Measurements from ENCODE around the gene CYSLTR2. TPM values are rescaled to one million over a fixed set of nuclear protein-coding genes. Genes with fewer than 3 reads are reported as not detected.

The CYSLTR2 gene
- polyA plus RNA-seq, 1 donor from 2014 or later = 0.19 TPM

- no peaks in the 10 kb centered on the region for H3K79me2 ChIP-seq (replicated peaks; ENCODE audit: insufficient read depth, low read length)
- no peaks in the 10 kb centered on the region for H3K9me2 ChIP-seq (ENCODE audit: insufficient read depth, low read length)
- H3F3A ChIP-seq (ENCODE audit: insufficient read depth, low read length, poor library complexity, severe bottlenecking) = no peaks in the 10 kb centered on the region
- H4K20me1 ChIP-seq (ENCODE audit: insufficient read depth) = no peaks in the 10 kb centered on the region
- no peak overlapping the region for H3K27ac ChIP-seq (ENCODE audit: low read length)
- H3K4me2 ChIP-seq (ENCODE audit: low read length) = no peak overlapping the region
- H2AFZ ChIP-seq (ENCODE audit: low read depth, low read length) = no peak overlapping the region
- H3K4me3 ChIP-seq (ENCODE audit: low read length) = no peak overlapping the region
- TF ChIP-seq RAD21 (conservative IDR thresholded peaks at IDR 0.05) (no peak), MXI1 (conservative IDR thresholded peaks at IDR 0.05; ENCODE audit: poor library complexity, severe bottlenecking) (no peak), EZH2 (IDR thresholded peaks at IDR 0.05; ENCODE audit: borderline replicate concordance, insufficient read depth, low read length, poor library complexity, severe bottlenecking) (no peak), EP300 (conservative IDR thresholded peaks at IDR 0.05; ENCODE audit: poor library complexity, severe bottlenecking) (no peak), REST (IDR thresholded peaks at IDR 0.05; ENCODE audit: borderline replicate concordance) (no peak), TAF1 (IDR thresholded peaks at IDR 0.05; ENCODE audit: low read depth) (no peak), SMC3 (conservative IDR thresholded peaks at IDR 0.05; ENCODE audit: poor library complexity) (no peak), CTCF (IDR thresholded peaks at IDR 0.05; ENCODE audit: poor library complexity, severe bottlenecking) (no peak), POLR2AphosphoS5 (IDR thresholded peaks at IDR 0.05) (no peak)
- H3K27me3 ChIP-seq (ENCODE audit: insufficient read depth, low read depth, low read length) = no peaks in the 10 kb centered on the region
- H3K9me3 ChIP-seq (ENCODE audit: low read length) = no peaks in the 10 kb centered on the region
- no peak overlapping the region for H3K9ac ChIP-seq (ENCODE audit: low read length)
- no peaks in the 10 kb centered on the region for H3K36me3 ChIP-seq (ENCODE audit: insufficient read depth, low read length)
Observed at GRCh38 chr13:48723168-48723567, 69.4 kb downstream of the CYSLTR2 start.

GRCh38 chr13:48725271-48725670 lies 71.5 kb downstream of the CYSLTR2 start:
- Histone ChIP-seq H3K79me2 (replicated peaks; ENCODE audit: insufficient read depth, low read length) (no peaks in the 10 kb centered on the region), H3K27ac (ENCODE audit: low read length) (no peak overlapping the region), H3K9me2 (ENCODE audit: insufficient read depth, low read length) (no peaks in the 10 kb centered on the region), H3K4me2 (ENCODE audit: low read length) (no peak overlapping the region), H2AFZ (ENCODE audit: low read depth, low read length) (no peak overlapping the region), H3K4me3 (ENCODE audit: low read length) (no peak overlapping the region), H4K20me1 (ENCODE audit: insufficient read depth) (no peaks in the 10 kb centered on the region), H3K9me3 (ENCODE audit: low read length) (no peaks in the 10 kb centered on the region), H3K27me3 (ENCODE audit: insufficient read depth, low read depth, low read length) (no peaks in the 10 kb centered on the region), H3K36me3 (ENCODE audit: insufficient read depth, low read length) (no peaks in the 10 kb centered on the region), H3F3A (ENCODE audit: insufficient read depth, low read length, poor library complexity, severe bottlenecking) (no peaks in the 10 kb centered on the region), H3K9ac (ENCODE audit: low read length) (no peak overlapping the region)
- TF ChIP-seq REST (IDR thresholded peaks at IDR 0.05; ENCODE audit: borderline replicate concordance) = no peak
- no peak for TF ChIP-seq SMC3 (conservative IDR thresholded peaks at IDR 0.05; ENCODE audit: poor library complexity)
- TF ChIP-seq EZH2 (IDR thresholded peaks at IDR 0.05; ENCODE audit: borderline replicate concordance, insufficient read depth, low read length, poor library complexity, severe bottlenecking) = no peak
- no peak for TF ChIP-seq MXI1 (conservative IDR thresholded peaks at IDR 0.05; ENCODE audit: poor library complexity, severe bottlenecking)
- TF ChIP-seq RAD21 (conservative IDR thresholded peaks at IDR 0.05) = no peak
- TF ChIP-seq CTCF (IDR thresholded peaks at IDR 0.05; ENCODE audit: poor library complexity, severe bottlenecking) = no peak

All from neural cell (in vitro differentiated cells).